Measurements from ENCODE around the gene PEX14. TPM values are rescaled to one million over a fixed set of nuclear protein-coding genes. Genes with fewer than 3 reads are reported as not detected.
"Not testable (repeated sequence)": the region's sequence is repeated elsewhere in the genome, so short reads cannot be mapped to it uniquely, and the experiment has no call there.

PEX14 gene, protein sequence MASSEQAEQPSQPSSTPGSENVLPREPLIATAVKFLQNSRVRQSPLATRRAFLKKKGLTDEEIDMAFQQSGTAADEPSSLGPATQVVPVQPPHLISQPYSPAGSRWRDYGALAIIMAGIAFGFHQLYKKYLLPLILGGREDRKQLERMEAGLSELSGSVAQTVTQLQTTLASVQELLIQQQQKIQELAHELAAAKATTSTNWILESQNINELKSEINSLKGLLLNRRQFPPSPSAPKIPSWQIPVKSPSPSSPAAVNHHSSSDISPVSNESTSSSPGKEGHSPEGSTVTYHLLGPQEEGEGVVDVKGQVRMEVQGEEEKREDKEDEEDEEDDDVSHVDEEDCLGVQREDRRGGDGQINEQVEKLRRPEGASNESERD
- total RNA-seq: 17.9 TPM

- DNase-seq (ENCODE audit: low spot score) (peak; percentile 89), ATAC-seq (peak; percentile 93)
- intact Hi-C loops (cut with DNase I): no loop called here
Measured at GRCh38 chr1:10474613-10475507, at the start of gene PEX14. Gene PEX14 (plus strand): TSS chr1:10474950. CDS start chr1:10474967, 17 bp downstream.

- intact Hi-C loops (cut with DNase I): loop anchor here (5.0 kb wide), 1 partner anchor 49 kb away; no protein-coding TSS in a partner anchor
- not testable (repeated sequence) for ATAC-seq; DNase-seq (ENCODE audit: low spot score)
Measured at GRCh38 chr1:10425826-10426534, 48.8 kb upstream of the PEX14 start.

DNA sequence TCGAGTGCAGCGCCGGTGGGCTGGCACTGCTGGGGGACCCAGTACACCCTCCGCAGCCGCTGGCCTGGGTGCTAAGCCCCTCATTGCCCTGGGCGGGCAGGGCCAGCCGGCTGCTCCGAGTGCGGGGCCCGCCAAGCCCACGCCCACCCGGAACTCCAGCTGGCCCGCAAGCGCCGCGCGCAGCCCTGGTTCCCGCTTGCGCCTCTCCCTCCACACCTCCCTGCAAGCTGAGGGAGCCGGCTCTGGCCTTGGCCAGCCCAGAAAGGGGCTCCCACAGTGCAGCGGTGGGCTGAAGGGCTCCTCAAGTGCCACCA is 48.3 kb upstream of the PEX14 start:
- DNase-seq (ENCODE audit: low spot score); ATAC-seq: not testable (repeated sequence)
- intact Hi-C loops (cut with DNase I): loop anchor here (5.0 kb wide), 1 partner anchor 49 kb away; no protein-coding TSS in a partner anchor

- DNase-seq (ENCODE audit: low spot score): no peak
- no peak for ATAC-seq
- intact Hi-C loops (cut with DNase I): loop anchor here (5.0 kb wide), 1 partner anchor 52 kb away; no protein-coding TSS in a partner anchor
Measured at GRCh38 chr1:10428984-10429383, 45.8 kb upstream of the PEX14 start.

GRCh38 chr1:10429868-10430215 is 44.9 kb upstream of the PEX14 start:
- intact Hi-C loops (cut with DNase I): loop anchor here (5.0 kb wide), 1 partner anchor 53 kb away; no protein-coding TSS in a partner anchor
- ATAC-seq (peak; percentile 6), DNase-seq (ENCODE audit: low spot score) (no peak)

GRCh38 chr1:10430216-10431069 is 44.3 kb upstream of the PEX14 start, which contains the start of gene CENPS:
Gene CENPS (plus strand): TSS chr1:10430433. CDS start chr1:10430518, 85 bp downstream.
- intact Hi-C loops (cut with DNase I): no loop called here
- ATAC-seq: peak; percentile 97
- DNase-seq (ENCODE audit: low spot score): peak; percentile 95

GRCh38 chr1:10431070-10431730 is 43.5 kb upstream of the PEX14 start:
- ATAC-seq (peak; percentile 1), DNase-seq (ENCODE audit: low spot score) (no peak)
- intact Hi-C loops (cut with DNase I): no loop called here

DNA sequence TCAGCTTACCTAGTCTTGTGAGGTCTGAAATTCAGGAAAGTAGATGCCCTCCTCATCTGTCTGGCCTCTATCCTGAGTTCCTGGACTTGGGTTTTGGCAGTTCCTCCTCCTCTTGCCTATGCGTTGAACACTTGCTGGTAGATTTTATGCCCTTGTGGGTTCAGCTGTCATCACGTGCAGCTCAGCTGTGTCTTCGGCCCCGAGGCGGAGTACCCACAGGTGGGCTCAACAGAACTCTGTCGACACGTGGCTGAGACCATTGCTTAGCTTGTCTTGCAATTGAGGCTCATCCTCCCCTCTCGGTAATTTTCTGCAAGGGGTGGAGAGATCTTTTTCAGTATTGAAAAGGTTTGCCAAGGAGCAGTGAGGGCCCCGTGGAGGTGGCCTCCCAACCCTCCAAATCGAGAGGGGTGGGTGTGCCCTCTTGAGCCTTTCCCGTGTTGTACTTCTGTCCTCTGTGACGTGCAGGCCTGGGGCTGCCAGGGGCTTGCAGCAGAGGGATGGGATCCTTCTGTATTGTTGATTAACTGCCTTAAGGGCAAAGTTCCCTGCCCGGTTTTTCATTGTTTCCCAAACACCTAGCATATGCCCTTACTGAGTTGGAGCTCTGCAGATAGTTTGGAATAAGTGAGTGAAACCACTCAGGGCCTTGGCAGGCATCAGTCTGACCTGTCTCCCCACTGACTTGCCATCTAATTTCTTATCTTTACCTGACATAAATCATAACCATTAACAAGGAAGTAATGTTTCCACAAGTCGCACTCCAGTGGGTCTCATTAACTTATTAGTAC is 41.6 kb upstream of the PEX14 start:
- ATAC-seq (no peak), DNase-seq (ENCODE audit: low spot score) (no peak)
- intact Hi-C loops (cut with DNase I): no loop called here

GRCh38 chr1:10433790-10434189 is 41.0 kb upstream of the PEX14 start:
- no peak for ATAC-seq
- intact Hi-C loops (cut with DNase I): no loop called here
- DNase-seq (ENCODE audit: low spot score): no peak

DNA sequence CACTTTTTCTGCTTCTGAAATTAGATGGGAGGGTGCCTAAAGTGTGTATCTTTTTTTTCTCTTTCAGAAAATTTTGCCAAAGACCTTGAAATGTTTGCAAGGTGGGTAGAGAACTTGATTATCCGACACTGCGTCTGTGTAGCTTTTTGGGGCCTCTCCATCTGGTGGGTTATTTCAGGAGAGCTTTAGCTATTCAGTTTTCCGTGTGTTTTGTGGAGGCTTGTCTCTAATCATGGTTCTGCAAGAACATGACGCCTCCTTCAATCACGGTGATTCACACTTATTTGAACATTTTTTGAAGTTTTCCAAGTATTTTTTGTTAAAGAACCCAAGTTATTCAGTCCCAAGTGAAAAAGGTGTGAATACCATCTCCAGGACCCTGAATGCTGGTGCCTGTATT is 40.2 kb upstream of the PEX14 start:
- intact Hi-C loops (cut with DNase I): no loop called here
- DNase-seq (ENCODE audit: low spot score): no peak
- ATAC-seq: no peak

DNA sequence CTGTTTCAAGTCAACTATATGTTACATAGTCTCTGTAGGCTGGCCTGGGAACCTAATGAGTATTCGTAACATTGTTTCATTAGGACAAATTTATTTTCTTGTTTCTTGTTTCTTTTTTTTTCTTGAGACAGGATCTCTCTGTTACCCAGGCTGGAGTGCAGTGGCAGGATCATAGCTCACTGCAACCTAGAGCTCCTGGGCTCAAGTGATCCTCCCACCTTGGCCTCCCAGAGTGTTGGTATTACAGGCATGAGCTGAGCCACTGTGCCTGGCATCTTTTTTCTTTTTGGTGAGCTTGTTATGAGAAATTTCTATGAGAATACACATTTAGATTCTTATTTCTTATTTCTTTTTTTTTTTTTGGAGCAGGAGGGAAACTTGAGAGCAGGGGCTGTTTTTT is 37.7 kb upstream of the PEX14 start:
- no peak for ATAC-seq
- intact Hi-C loops (cut with DNase I): no loop called here
- DNase-seq (ENCODE audit: low spot score): no peak

DNA sequence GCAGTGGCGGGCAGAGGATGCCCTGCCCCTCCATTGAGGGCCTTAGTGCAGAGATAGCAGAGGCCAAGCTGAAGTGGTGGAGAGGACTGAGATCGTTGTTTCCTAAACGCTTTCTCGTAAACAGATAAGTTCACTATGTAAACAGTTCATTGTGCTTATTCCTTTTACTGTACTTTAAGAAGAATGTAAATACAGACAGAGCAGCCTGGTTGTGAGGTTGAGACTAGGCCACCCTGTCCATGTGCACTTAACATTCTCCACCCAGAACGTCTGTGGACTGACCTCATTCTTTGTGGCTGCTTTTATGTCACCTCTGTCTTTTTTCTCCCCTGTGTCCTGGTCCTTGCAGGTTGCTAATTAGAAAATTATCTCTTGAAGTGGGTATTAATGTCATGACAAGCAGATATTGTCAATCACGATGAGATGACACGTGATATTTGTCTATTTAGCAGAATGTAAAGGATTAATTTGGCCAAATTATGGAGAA is 36.0 kb upstream of the PEX14 start:
- DNase-seq (ENCODE audit: low spot score) (no peak), ATAC-seq (no peak)
- intact Hi-C loops (cut with DNase I): no loop called here

- DNase-seq (ENCODE audit: low spot score) (no peak), ATAC-seq (no peak)
- intact Hi-C loops (cut with DNase I): no loop called here
Measured at GRCh38 chr1:10440305-10440704, 34.4 kb upstream of the PEX14 start.

DNA sequence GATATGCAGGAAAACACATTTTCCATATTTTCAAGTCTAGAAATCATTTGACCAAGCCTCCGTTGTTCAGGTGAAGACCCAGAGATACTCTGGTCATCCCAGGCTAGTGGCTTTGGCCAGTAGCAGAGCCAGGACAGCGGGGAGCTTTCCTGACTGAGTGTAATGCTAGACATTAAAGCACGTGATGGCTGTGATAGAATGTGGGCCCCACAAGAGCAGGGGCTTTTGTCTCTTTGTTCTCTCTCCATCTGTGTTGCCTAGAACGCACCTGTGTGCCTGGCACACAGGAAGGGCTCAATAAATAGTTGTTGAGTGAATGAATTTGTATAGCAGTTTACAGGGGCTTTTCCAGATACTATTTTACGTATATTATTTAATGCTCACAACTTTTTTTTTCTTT is 34.0 kb upstream of the PEX14 start:
- ATAC-seq (no peak), DNase-seq (ENCODE audit: low spot score) (no peak)
- intact Hi-C loops (cut with DNase I): no loop called here

- DNase-seq (ENCODE audit: low spot score) (no peak), ATAC-seq (no peak)
- intact Hi-C loops (cut with DNase I): no loop called here
Measured at GRCh38 chr1:10444248-10444647, 30.5 kb upstream of the PEX14 start.

GRCh38 chr1:10444795-10445397 is 29.9 kb upstream of the PEX14 start:
- intact Hi-C loops (cut with DNase I): no loop called here
- ATAC-seq (no peak), DNase-seq (ENCODE audit: low spot score) (no peak)
